Measurements from ENCODE around the gene ZNF613. TPM values are rescaled to one million over a fixed set of nuclear protein-coding genes. Genes with fewer than 3 reads are reported as not detected.

Gene ZNF613
- total RNA-seq = 5.8 and 6.7 TPM in 2 replicates

DNA sequence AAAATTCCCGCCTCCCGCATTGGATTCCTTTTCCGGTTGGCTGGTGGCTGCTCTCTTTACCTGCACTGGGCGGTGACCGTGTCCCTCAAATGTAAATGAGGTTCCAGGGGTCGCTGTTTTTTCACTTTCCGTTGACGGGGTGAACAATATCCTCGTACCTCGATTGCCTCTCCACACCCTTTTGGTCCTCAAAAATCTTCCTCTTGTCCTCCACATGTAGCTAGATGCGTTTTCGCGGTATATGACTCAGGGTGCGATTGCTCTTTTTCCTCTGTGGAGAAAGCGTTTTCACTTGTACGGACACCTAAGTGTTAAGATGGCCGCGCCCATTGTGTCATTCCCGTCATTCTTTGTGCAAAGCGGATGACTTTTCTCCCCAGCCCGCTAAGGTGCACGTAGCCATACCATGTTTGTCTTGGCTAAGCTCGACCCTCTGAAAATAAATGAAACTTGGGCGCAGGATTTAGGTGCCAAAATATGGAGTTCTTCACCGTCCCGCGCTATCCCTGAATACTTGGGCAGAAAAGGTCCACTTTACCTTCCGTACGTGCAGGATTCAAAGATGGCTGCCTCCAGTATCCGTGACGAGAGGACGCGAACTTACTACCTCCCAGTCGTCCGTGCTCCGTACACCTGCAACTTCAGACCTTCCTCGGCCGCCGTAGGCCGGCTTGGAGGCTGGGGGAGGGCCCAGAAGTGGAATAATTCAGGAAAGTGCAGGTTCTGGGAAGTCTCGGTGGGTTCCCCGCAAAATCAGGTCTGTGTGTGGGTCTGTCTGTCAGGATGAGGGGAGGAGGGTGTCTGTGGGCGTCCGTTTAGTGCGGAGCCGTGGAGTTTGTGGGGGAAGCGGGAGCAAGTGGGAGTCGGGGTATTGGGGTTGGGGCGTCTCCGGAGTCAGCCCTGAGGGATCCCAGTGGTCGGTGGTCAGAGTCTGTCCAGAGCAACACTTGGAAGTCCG is at the start of gene ZNF613:
ZNF613 (plus strand) TSS at position 689 of the 958 bp plus-strand sequence. CDS start 8,749 bp downstream, outside the sequence.

DNA sequence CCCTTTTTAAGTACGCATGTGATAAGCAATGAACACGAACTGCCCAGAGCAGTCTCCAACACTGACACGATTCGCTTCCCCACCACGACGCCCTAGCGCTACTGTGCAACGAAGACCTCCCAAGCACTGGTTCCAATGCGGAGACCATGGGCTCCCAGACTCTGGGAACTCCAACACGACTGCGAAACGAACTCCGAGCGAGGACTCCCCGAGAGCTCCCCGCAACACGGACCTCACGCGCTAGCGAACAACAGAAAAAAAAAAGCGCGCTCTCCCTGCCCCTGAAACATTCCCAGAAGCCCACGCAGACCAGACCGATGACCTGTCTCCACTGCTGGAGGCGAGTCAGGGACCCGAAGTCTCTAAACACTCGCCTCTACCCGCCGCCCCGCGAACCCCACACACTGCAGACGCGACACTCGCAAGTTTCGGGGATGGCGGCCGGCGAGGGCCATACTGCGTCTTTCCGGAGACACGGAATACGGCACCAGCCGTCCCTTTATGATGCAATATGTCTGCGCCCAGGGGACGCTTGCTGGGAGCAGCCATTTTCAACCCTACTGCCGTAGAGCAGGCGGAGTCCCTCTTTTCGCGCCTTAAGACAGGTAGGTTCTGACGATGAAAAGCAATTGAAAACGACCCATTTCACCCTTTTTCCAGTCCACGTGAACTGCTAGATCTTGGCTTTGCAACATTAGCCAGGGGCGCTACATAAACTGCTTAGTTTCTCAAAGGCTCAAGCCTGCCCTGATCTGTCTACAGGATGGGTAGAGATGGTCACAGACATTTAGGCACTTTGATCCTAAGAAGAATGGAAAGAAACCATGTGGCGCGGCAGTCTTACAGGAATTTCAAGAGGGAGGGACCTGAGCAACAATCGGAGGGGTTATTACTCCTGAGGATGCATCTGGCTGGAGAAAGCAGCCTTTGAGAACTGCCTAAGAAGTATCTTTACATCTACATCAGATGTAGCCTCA is 39.5 kb upstream of the ZNF613 start, which contains the start of gene ZNF577:
ZNF577 (minus strand) TSS at position 430 of the 977 bp plus-strand sequence. CDS start 7,569 bp downstream, outside the sequence.

DNA sequence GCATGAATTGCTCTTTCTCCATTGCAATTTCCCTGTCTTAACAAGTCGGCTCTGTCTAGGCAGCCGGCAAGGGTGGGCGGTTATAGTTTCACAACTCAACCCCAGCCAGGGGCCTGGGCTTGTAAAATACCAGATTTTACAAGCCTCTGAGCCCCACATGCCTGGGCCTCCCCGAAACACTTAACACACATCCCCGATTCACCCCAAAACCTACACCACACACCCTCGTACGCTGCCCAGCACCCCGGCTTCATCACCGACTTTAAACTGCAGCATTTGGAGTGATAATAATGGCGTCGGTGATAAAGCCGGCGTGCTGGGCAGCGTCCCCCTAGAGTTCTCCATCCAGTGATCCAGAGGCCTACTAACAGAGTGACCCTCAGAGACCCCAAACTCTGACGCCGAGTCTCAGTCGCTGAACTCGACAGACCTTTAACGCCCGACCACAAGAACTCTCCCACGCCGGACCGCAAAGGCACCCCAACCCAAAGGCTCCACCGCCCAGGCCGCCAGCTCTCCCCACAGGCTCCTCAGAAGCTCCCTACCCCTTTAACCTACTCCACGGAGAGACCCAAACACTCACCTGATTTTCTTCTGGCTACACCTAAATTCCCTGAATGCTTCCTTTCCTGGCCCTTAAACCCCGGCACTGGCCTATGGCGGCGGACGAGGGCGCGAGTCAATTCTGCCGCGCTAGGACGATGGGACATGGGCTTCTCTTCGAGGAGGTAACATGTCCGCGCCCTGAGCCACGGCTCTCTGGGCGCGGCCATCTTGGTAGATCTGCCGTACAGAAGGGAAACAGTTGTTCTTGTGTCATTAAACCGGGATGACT is 22.7 kb upstream of the ZNF613 start, which contains the start of gene ZNF649:
ZNF649 (minus strand) TSS at position 687 of the 835 bp plus-strand sequence. CDS start 4,910 bp downstream, outside the sequence.

DNA sequence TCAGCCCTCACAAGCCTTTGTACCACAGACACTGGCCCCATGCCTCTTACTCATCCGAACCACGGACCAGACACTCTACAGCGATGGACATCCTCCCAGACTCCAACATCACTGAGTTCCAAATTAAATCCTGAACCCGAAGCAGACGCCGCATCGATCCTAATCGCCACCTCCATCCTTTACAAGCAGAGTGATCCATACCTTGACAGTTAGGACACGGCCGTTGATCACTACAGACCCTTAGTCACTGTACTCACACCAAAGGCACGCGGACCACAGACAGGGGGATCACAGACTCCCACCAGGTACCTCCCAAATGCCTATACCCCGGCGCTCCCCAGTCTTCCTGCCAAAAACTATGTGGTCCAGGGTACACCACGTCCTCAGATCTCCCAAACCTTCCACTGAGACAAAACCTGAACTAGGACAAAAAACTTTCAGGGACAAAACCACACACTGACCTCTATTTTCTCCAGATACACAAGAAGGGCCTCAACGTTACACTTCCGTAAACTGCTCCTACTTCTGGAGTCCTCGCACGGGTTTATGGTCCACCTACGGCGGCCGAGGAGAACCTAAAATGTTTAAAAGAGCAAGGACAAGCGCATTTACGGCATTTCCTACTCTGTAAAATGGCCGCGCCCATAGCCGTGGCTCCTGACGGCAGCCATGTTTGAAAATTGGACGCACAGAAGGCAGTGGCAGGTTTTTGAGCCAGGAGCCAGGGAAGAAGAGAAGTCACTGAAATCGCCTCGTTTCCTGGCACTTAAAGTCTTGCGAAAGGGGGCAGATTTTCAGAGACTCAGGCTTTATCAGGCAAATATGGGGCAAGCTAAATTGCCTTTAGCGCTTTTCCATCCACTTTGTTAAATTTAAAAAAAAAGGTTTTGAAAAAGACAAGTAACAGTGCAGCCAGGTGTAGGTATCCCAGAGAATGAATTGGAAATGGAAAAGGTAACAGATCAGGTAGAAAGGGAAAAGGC is 59.3 kb downstream of the ZNF613 start, which contains the start of gene ZNF350:
ZNF350 (minus strand) TSS at position 532 of the 983 bp plus-strand sequence. CDS start 12,480 bp downstream, outside the sequence.

Other genes starting within 250 kb of the ZNF613 start
- gene SPACA6, start 234.1 kb upstream of the ZNF613 start, total RNA-seq = 3.4 TPM in 1 of 2 replicates, not detected in the other
- gene HAS1, start 203.5 kb upstream of the ZNF613 start, total RNA-seq = 2.2 TPM in 1 of 2 replicates, not detected in the other
- gene FPR1, start 175.6 kb upstream of the ZNF613 start, total RNA-seq = not detected in 2 replicates
- gene FPR2, start 166.3 kb upstream of the ZNF613 start, total RNA-seq = not detected in 2 replicates
- gene FPR3, start 132.3 kb upstream of the ZNF613 start, total RNA-seq = not detected in 2 replicates
- 3.9 and 4.3 TPM in 2 replicates for gene ZNF577, start 39.5 kb upstream of the ZNF613 start, total RNA-seq
- gene ZNF649, start 22.5 kb upstream of the ZNF613 start, total RNA-seq = 7.0 and 8.1 TPM in 2 replicates
- 5.3 and 8.9 TPM in 2 replicates for gene ZNF350, start 59.4 kb downstream of the ZNF613 start, total RNA-seq
- gene ZNF615, start 80.7 kb downstream of the ZNF613 start, total RNA-seq = 9.6 and 10.4 TPM in 2 replicates
- gene ZNF614, start 100.9 kb downstream of the ZNF613 start, total RNA-seq = 8.2 and 9.0 TPM in 2 replicates
- 7.0 and 8.1 TPM in 2 replicates for gene ZNF432, start 121.4 kb downstream of the ZNF613 start, total RNA-seq
- gene ZNF841, start 168.3 kb downstream of the ZNF613 start, total RNA-seq = 32.4 and 34.7 TPM in 2 replicates
- 7.5 and 15.3 TPM in 2 replicates for gene ZNF616, start 212.5 kb downstream of the ZNF613 start, total RNA-seq
- 4.3 and 6.3 TPM in 2 replicates for gene ZNF836, start 244.1 kb downstream of the ZNF613 start, total RNA-seq